Glutamatergic neuron (in vitro differentiated cells): ENCODE data around the gene TRIM24. TPM values are rescaled to one million over a fixed set of nuclear protein-coding genes. Genes with fewer than 3 reads are reported as not detected.

Experiments
- DNase-seq: peaks from one replicate; pipeline ENCODE4 v3.0.0; 2022
- H3K27ac Mint-ChIP-seq: one replicate; pipeline ENCODE4 v1.8.0; 2020; ENCODE audit warnings: mild to moderate bottlenecking, mixed read lengths, inconsistent platforms; ENCODE audit not compliant: unreplicated experiment
- H3K27me3 Mint-ChIP-seq: one replicate; pipeline ENCODE4 v1.8.0; 2020; ENCODE audit warnings: mild to moderate bottlenecking, moderate library complexity, mixed read lengths, inconsistent platforms; ENCODE audit not compliant: unreplicated experiment
- H3K36me3 Mint-ChIP-seq: one replicate; pipeline ENCODE4 v1.8.0; 2020; ENCODE audit warnings: mild to moderate bottlenecking, mixed read lengths, inconsistent platforms; ENCODE audit not compliant: unreplicated experiment
- H3K4me1 Mint-ChIP-seq: one replicate; pipeline ENCODE4 v1.8.0; 2020; ENCODE audit warnings: mild to moderate bottlenecking, low read depth, mixed read lengths, inconsistent platforms; ENCODE audit not compliant: unreplicated experiment
- H3K4me3 Mint-ChIP-seq: one replicate; pipeline ENCODE4 v1.8.0; 2020; ENCODE audit warnings: mild to moderate bottlenecking, mixed read lengths, inconsistent platforms; ENCODE audit not compliant: unreplicated experiment
- H3K9me3 Mint-ChIP-seq: one replicate; pipeline ENCODE4 v1.8.0; 2020; ENCODE audit warnings: mild to moderate bottlenecking, moderate library complexity, mixed read lengths, inconsistent platforms; ENCODE audit not compliant: unreplicated experiment
- total RNA-seq: library from RNA; stranded (reverse); fragmentation: NEBNext Ultra II Directional; extraction: Animal tissue kit (Norgen Biotek cat#: 25700); gene quantifications from one replicate; pipeline ENCODE4 v1.2.1, GENCODE V29; 2021; ENCODE audit not compliant: unreplicated experiment
- TF ChIP-seq, protein P1 (sequence below): fragments of 200-600 bp; sonication (generic); IDR thresholded peaks from one replicate; pipeline ENCODE4 v1.5.0; 2021; ENCODE audit not compliant: partially characterized antibody, unreplicated experiment

Gene TRIM24
- total RNA-seq, 1 donor from 2014 or later = 85.6 TPM

DNA sequence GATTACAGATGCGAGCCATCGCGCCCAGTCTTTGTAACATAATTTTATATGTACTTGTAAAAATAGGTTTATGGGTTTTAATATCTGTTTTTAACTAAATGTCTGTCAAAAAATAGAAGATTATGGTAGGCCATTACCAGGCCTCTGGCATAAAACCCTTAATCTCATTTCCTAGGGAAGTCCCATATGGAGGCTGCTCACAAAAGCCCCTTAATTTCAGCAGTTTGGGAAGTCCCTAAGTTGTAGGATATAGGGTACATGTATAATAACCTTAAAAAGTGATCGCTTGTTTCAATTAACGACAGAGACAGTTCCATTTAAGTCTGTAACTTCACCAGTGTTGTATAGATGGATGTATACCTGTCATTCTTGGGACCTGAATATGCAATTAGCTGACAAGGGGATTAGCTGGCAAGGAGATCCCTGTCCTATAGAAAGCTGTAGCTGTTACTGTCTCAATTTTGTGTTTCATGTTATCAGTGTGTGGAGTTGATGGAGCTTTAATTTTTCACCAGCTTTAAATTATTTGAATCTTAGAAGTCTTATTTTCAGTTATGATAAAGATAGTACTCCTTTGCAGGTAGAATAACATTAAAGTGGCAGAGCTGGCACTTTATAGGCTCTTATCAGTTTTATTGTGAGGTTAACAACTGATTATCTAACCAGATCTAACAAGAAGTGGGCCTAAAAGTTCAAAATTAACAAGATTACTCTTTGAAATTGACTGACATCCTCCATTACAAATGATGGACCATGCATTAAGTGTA lies 10.5 kb downstream of the TRIM24 start:
- H3K9me3 Mint-ChIP-seq = peaks cover 6% of the 10 kb centered on the region
- no peaks in the 10 kb centered on the region for H3K36me3 Mint-ChIP-seq
- H3K27ac Mint-ChIP-seq = no peak overlapping the region

DNA sequence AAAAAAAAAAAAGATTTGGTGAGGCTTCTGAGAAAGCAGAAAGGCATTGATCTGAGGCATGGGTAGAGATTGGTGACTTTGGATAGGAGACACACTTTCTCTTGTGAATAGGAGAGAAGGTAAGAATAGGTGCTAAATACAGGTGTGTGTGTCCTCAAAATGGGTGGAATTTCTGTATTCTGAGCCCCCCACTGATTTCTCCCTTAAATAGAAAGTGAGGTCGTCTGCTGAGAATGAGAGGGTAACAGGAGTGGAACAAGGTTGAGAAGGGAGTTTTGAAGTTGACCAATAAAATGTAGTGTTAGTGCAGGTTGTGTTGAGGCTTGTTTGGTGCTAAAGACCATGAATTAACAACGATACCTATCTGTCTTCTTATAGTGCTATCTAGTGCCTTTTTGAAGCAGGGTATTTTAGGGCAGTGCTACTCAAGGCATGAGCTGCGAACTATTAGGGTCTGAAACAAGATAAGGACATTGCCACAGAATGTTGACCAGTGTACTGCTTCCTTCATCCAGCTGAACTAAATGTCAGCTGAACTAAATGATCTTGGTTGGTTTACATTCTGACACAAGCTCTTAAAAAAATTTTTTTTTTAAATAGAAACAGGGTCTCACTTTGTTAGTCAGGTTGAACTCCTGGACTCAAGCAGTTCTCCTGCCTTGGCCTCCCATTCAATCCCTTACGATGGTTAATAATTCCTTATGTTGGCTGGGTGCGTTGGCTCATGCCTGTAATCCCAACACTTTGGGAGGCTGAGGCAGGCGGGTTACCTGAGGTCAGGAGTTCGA lies 12.4 kb downstream of the TRIM24 start:
- no peak for DNase-seq
- Mint-ChIP-seq H3K4me3 (no peak overlapping the region), H3K27me3 (no peaks in the 10 kb centered on the region), H3K27ac (no peak overlapping the region), H3K36me3 (no peaks in the 10 kb centered on the region), H3K4me1 (peaks cover 16% of the 10 kb centered on the region), H3K9me3 (peaks cover 5% of the 10 kb centered on the region)
- TF ChIP-seq, protein P1, sequence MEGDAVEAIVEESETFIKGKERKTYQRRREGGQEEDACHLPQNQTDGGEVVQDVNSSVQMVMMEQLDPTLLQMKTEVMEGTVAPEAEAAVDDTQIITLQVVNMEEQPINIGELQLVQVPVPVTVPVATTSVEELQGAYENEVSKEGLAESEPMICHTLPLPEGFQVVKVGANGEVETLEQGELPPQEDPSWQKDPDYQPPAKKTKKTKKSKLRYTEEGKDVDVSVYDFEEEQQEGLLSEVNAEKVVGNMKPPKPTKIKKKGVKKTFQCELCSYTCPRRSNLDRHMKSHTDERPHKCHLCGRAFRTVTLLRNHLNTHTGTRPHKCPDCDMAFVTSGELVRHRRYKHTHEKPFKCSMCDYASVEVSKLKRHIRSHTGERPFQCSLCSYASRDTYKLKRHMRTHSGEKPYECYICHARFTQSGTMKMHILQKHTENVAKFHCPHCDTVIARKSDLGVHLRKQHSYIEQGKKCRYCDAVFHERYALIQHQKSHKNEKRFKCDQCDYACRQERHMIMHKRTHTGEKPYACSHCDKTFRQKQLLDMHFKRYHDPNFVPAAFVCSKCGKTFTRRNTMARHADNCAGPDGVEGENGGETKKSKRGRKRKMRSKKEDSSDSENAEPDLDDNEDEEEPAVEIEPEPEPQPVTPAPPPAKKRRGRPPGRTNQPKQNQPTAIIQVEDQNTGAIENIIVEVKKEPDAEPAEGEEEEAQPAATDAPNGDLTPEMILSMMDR = no peak

More for the DNA sequence above, 10.5 kb downstream of the TRIM24 start:
- TF ChIP-seq, protein P1 = no peak
- Mint-ChIP-seq H3K27me3 (no peaks in the 10 kb centered on the region), H3K4me1 (peaks cover 19% of the 10 kb centered on the region), H3K4me3 (no peak overlapping the region)
- DNase-seq = no peak

DNA sequence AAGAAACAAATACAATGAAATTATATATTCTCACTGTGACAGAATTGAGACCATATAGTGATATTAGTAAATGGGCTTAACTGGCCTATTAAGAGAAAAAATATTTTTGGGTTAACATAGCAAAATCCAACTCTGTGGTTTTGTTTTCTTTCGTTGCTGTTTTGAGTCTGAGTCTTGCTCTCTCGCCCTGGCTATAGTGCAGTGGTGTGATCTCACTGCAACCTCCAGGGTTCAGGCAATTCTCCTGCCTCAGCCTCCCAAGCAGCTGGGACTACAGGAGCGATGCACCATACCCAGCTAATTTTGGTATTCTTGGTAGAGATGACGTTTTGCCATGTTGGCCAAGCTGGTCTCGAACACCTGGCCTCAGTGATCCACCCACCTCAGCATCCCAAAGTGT lies 15.3 kb downstream of the TRIM24 start:
- peaks cover 4% of the 10 kb centered on the region for H3K9me3 Mint-ChIP-seq
- H3K36me3 Mint-ChIP-seq = no peaks in the 10 kb centered on the region

DNA sequence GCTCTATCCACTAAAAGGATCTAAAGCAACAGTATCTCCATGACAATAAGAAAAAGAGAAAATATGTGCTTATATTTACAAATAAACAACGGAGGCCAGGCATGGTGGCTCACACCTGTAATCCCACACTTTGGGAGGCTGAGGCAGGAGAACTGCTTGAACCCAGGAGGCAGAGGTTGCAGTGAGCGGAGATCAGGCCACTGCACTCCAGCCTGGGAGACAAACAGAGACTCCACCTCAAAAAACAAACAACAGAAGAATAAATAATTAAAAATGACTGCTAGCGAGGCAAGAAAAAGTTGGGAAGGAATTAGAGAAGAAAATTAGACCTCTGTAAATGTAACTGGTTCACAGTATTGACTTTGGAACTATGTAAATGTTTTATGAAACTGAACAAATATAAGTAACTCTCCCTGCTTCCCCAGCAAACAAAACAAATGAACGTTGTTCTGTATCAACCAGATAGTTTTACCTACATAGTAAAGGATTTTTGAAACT lies 17.1 kb downstream of the TRIM24 start:
- TF ChIP-seq, protein P1 = no peak
- Mint-ChIP-seq H3K4me1 (peaks cover 10% of the 10 kb centered on the region), H3K9me3 (peaks cover 4% of the 10 kb centered on the region), H3K27me3 (no peaks in the 10 kb centered on the region), H3K27ac (no peak overlapping the region), H3K4me3 (no peak overlapping the region), H3K36me3 (no peaks in the 10 kb centered on the region)
- DNase-seq = no peak

More for the DNA sequence above, 15.3 kb downstream of the TRIM24 start:
- TF ChIP-seq, protein P1 = no peak
- H3K27me3 Mint-ChIP-seq = no peaks in the 10 kb centered on the region
- no peak overlapping the region for H3K4me3 Mint-ChIP-seq
- peaks cover 8% of the 10 kb centered on the region for H3K4me1 Mint-ChIP-seq
- no peak overlapping the region for H3K27ac Mint-ChIP-seq
- DNase-seq = no peak

DNA sequence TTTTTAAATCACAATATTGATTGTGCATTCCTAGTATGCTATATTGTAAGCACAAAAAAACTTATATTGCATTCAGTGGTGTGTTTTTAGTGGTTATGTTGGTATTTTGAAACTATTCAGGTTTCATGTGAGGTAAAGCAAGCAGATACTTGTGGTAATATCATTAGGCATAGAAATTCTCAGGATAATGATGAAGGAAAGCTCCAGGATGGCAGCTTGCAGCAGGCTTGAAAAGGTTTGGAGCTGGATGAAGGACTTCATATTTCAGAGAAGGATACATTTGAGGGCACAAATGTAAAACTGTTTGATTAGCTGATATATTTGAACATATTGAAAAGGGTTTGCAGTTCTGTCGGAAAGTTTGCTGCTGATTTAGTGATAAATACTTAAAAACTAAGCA lies 17.5 kb downstream of the TRIM24 start:
- no peak overlapping the region for H3K4me3 Mint-ChIP-seq
- TF ChIP-seq, protein P1 = no peak
- peak overlapping the region; percentile 22 for H3K27ac Mint-ChIP-seq
- no peaks in the 10 kb centered on the region for H3K27me3 Mint-ChIP-seq
- H3K36me3 Mint-ChIP-seq = no peaks in the 10 kb centered on the region
- no peak for DNase-seq
- H3K9me3 Mint-ChIP-seq = peaks cover 4% of the 10 kb centered on the region
- peaks cover 8% of the 10 kb centered on the region for H3K4me1 Mint-ChIP-seq
